K562 (cell line): Measurements from ENCODE around the gene CLDN14. TPM values are rescaled to one million over a fixed set of nuclear protein-coding genes. Genes with fewer than 3 reads are reported as not detected.

Experiments
- ATAC-seq: fragments of 200-7000 bp; cut with Tn5 transposase; 3 replicates; pipeline ENCODE4 v1.9.1; 2020; ENCODE audit warnings: moderate library complexity
- BruUV-seq: library from RNA; stranded (reverse); fragments of 400-500 nt; replicated peaks from 2 replicates; lab custom pipeline; 2021; lab: Mats Ljungman, UMichigan
- CTCF ChIA-PET: fragments of 300-600 bp; formaldehyde crosslinking; extraction: SDS; loops from one replicate; lab custom pipeline; 2021; ENCODE audit warnings: low intra/inter-chr PET ratio; lab: Yijun Ruan, JAX
- POLR2A ChIA-PET: fragments of 300-600, 350-650 bp; sonication (Branson Sonifier 250); formaldehyde crosslinking; extraction: SDS; loops from one replicate; lab custom pipeline; 2021; ENCODE audit warnings: antibody characterized with exemption, inconsistent platforms; lab: Yijun Ruan, JAX
- DNase-seq, 4 experiments: peaks; one replicate each; pipeline versions ENCODE4 v3.0.0 to v3.0.0-alpha.2; 2011 to 2018; ENCODE audit warnings: low spot score in 3 of 4, mixed read lengths in 3 of 4; ENCODE audit errors: extremely low read depth in 1 of 4
- FAIRE-seq: peaks from 2 replicates; lab custom pipeline; 2011; peaks lifted over from hg19 to GRCh38; lab: Jason Lieb, UNC
- H2AFZ ChIP-seq: 2 replicates; pipeline ENCODE4 v1.6.0; 2011; ENCODE audit warnings: low read depth, low read length, control low read depth, inconsistent platforms
- H3K27ac ChIP-seq: fragments of 200-600 bp; 3 replicates; pipeline ENCODE4 v1.8.0; 2011; ENCODE audit warnings: low read depth, mild to moderate bottlenecking, control low read depth, inconsistent platforms, low read length, moderate library complexity, mixed read lengths; ENCODE audit errors: extremely low read depth
- H3K27me3 ChIP-seq, 2 experiments: fragments of 300-600 bp in 1 of 2; 2 replicates in 1 of 2; 3 replicates in 1 of 2; pipeline versions ENCODE4 v1.6.0 to v1.8.0; 2011; ENCODE audit warnings: inconsistent platforms in 2 of 2, low read length in 2 of 2, mild to moderate bottlenecking in 1 of 2, mixed read lengths in 1 of 2, moderate library complexity in 1 of 2; ENCODE audit not compliant: control insufficient read depth in 2 of 2, insufficient read depth in 2 of 2
- H3K36me3 ChIP-seq: fragments of 300-600 bp; 3 replicates; pipeline ENCODE4 v1.8.0; 2011; ENCODE audit warnings: mild to moderate bottlenecking, low read length, inconsistent platforms; ENCODE audit not compliant: control insufficient read depth, insufficient read depth
- H3K4me1 ChIP-seq, 2 experiments: fragments of 200-600 bp in 1 of 2; replicated peaks in 1 of 2; 2 replicates in 1 of 2; 3 replicates in 1 of 2; pipeline versions ENCODE4 v1.5.1 to v1.8.0; 2011; ENCODE audit warnings: inconsistent platforms in 2 of 2, low read length in 2 of 2, mild to moderate bottlenecking in 1 of 2, mixed read lengths in 1 of 2, moderate library complexity in 1 of 2; ENCODE audit not compliant: control insufficient read depth in 2 of 2, insufficient read depth in 2 of 2
- H3K4me2 ChIP-seq: 2 replicates; pipeline ENCODE4 v1.6.1; 2011; ENCODE audit warnings: low read length, control low read depth, inconsistent platforms, mixed read lengths; ENCODE audit not compliant: insufficient read depth
- H3K4me3 ChIP-seq: fragments of 200-600 bp; sonication (generic), shearing (Covaris generic); 2 replicates; pipeline ENCODE4 v1.5.1; 2016; ENCODE audit warnings: control low read depth, inconsistent platforms
- H3K79me2 ChIP-seq: fragments of 200-600 bp; 3 replicates; pipeline ENCODE4 v1.8.0; 2011; ENCODE audit warnings: low read length, inconsistent platforms; ENCODE audit not compliant: control insufficient read depth, insufficient read depth
- H3K9ac ChIP-seq, 2 experiments: 2 replicates each; pipeline versions ENCODE4 v1.6.0 to v1.6.1; 2011; ENCODE audit warnings: low read depth in 2 of 2, low read length in 2 of 2, control low read depth in 1 of 2, inconsistent platforms in 1 of 2, mild to moderate bottlenecking in 1 of 2, mixed read lengths in 1 of 2; ENCODE audit not compliant: insufficient read depth in 1 of 2
- H3K9me1 ChIP-seq: one replicate; pipeline ENCODE4 v1.6.0; 2011; ENCODE audit warnings: inconsistent platforms, mild to moderate bottlenecking, low read length, moderate library complexity; ENCODE audit not compliant: control insufficient read depth, insufficient read depth
- H3K9me3 ChIP-seq: replicated peaks from 2 replicates; pipeline ENCODE4 v1.5.1; 2011; ENCODE audit warnings: low read depth, low read length, inconsistent platforms; ENCODE audit not compliant: control insufficient read depth, insufficient read depth
- H4K20me1 ChIP-seq: replicated peaks from 2 replicates; pipeline ENCODE4 v1.6.1; 2011; ENCODE audit warnings: low read length, inconsistent platforms, mixed read lengths; ENCODE audit not compliant: control insufficient read depth, insufficient read depth
- ADNP ChIP-seq: fragments of 200-800 bp; sonication (Bioruptor generic); IDR thresholded peaks from 2 replicates; pipeline ENCODE4 v1.6.1; 2016; ENCODE audit warnings: missing genetic modification characterization, missing compliant biosample characterization
- CHD2 ChIP-seq: IDR thresholded peaks from 2 replicates; pipeline ENCODE4 v1.6.1; 2011; ENCODE audit warnings: low read depth, low read length
- DMBX1 ChIP-seq: fragments of 250-450 bp; sonication (Bioruptor Pico); IDR thresholded peaks from 2 replicates; pipeline ENCODE4 v1.8.0; 2022; ENCODE audit warnings: inconsistent platforms, mild to moderate bottlenecking, moderate library complexity, borderline replicate concordance
- JUN ChIP-seq, 2 experiments: sonication (generic) in 1 of 2; formaldehyde crosslinking in 1 of 2; IDR thresholded peaks; 2 replicates each; pipeline versions ENCODE4 v1.6.1 to v1.8.0; 2012 to 2022; ENCODE audit warnings: borderline replicate concordance in 2 of 2, mild to moderate bottlenecking in 2 of 2, improper control_type of control experiment in 1 of 2, low read depth in 1 of 2, low read length in 1 of 2, missing genetic modification reagents in 1 of 2
- STAT5A ChIP-seq: IDR thresholded peaks from 2 replicates; pipeline ENCODE4 v1.6.1; 2012; ENCODE audit warnings: low read length, inconsistent platforms, borderline replicate concordance
- TCF7L2 ChIP-seq: fragments of 150-350 bp; IDR thresholded peaks from 2 replicates; pipeline ENCODE4 v1.6.1; 2016; ENCODE audit warnings: low read depth, mild to moderate bottlenecking, low read length, moderate library complexity
- ZNF316 ChIP-seq: fragments of 450-650 bp; IDR thresholded peaks from 2 replicates; pipeline ENCODE4 v1.6.1; 2016
- ZNF551 ChIP-seq: fragments of 250-450 bp; sonication (Bioruptor Pico); IDR thresholded peaks from 2 replicates; pipeline ENCODE4 v1.5.0; 2021; ENCODE audit warnings: mild to moderate bottlenecking, moderate library complexity
- WGBS: fragments of 100-300 bp; shearing (Covaris generic); methylation state at CpG from one replicate; pipeline ENCODE4 v1.1.6; 2016; ENCODE audit warnings: low coverage, mixed read lengths; ENCODE audit not compliant: insufficient coverage; ENCODE audit errors: missing lambda C conversion rate; 5-methylcytosine and 5-hydroxymethylcytosine counted together
- in situ Hi-C: fragments of 300-500 bp; cut with MboI; formaldehyde crosslinking; loops from 4 replicates; pipeline ENCODE4 v1.15.0; 2018; ENCODE audit warnings: inconsistent platforms, mixed read lengths
- intact Hi-C: fragments of 100-400 bp; cut with micrococcal nuclease; formaldehyde crosslinking; loops from 2 replicates; pipeline ENCODE4 v1.14.2; 2022
- polyA plus RNA-seq, 8 experiments: library from polyadenylated mRNA; depleted of rRNA in 4 of 8; stranded (reverse) in 5 of 8; unstranded in 3 of 8; fragments of >200 nt; fragmentation: Nextera tagmentation in 2 of 8; fragmentation: Illumina TruSeq in 1 of 8; extraction: Ambion mirVana in 2 of 8; extraction: Trizol in 1 of 8; gene quantifications; 2 replicates each; pipeline versions ENCODE4 v1.2.1 to v1.2.3, GENCODE V29; 2011 to 2014; ENCODE audit warnings: inconsistent platforms in 1 of 8, missing spikeins in 1 of 8
- total RNA-seq, 7 experiments: library from RNA; depleted of rRNA in 6 of 7; stranded (reverse); fragments of >200 nt in 6 of 7; fragmentation: Illumina TruSeq in 2 of 7; extraction: Trizol in 2 of 7; gene quantifications; 2 replicates each; pipeline versions ENCODE4 v1.2.1 to v1.2.3, GENCODE V29; 2011 to 2021; ENCODE audit warnings: low replicate concordance in 1 of 7
- TF ChIP-seq, protein P1 (sequence below): fragments of 150-350 bp; conservative IDR thresholded peaks from 2 replicates; pipeline ENCODE4 v1.6.1; 2014; ENCODE audit warnings: low read length
- TF ChIP-seq, protein P2 (sequence below): fragments of 450-650 bp; formaldehyde crosslinking; IDR thresholded peaks from 2 replicates; pipeline ENCODE4 v1.4.0; 2022; ENCODE audit warnings: mild to moderate bottlenecking, moderate library complexity
- TF ChIP-seq, protein P3 (sequence below): fragments of 250-450 bp; sonication (Bioruptor Pico); IDR thresholded peaks from 2 replicates; pipeline ENCODE4 v1.8.0; 2022; ENCODE audit warnings: inconsistent platforms, mild to moderate bottlenecking, moderate library complexity, borderline replicate concordance
- TF ChIP-seq, protein P4 (sequence below): fragments of 250-450 bp; sonication (Bioruptor Pico); IDR thresholded peaks from 2 replicates; pipeline ENCODE4 v1.9.0; 2021; ENCODE audit warnings: mild to moderate bottlenecking, inconsistent platforms
- TF ChIP-seq, protein P5 (sequence below): fragments of 250-450 bp; sonication (Bioruptor Pico); IDR thresholded peaks from 2 replicates; pipeline ENCODE4 v1.8.0; 2021; ENCODE audit warnings: moderate library complexity, mild to moderate bottlenecking, inconsistent platforms

CLDN14 gene
- total and polyA plus RNA-seq, 9 of the 15 experiments (the other 6 are each of a cell fraction or from before 2014, with no cell fraction given) = not detected

DNA sequence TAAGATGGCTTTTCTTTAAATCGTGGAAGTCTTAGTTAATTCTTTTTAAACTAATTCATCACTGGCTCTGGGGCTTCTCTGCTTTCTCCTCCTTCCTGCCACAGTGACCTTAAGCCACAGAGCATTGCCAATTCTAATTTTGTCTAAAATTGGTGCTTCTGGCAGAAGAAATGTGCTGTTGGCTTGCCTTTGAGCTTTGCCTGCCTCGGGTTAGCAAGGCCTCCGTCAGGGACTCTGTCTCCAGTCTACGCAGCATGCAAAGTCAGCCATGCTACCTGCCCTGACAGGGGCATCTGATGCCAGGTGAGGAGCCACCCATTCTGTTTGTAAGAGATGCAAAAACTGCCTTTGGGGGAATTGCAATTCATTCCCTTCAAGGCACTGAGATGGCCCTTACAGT, 25.2 kb downstream of the CLDN14 start:
- no peak overlapping the region for H3K4me2 ChIP-seq
- no peak for ATAC-seq
- no peaks in the 10 kb centered on the region for H3K79me2 ChIP-seq
- no peak overlapping the region for H3K4me3 ChIP-seq
- no peak overlapping the region for H2AFZ ChIP-seq
- in situ Hi-C loops = no loop called here
- CTCF ChIA-PET = no interaction called here
- H4K20me1 ChIP-seq = 0 out of 2 replicates have a peak, but pooled peaks cover 7% of the 10 kb centered on the region
- DNase-seq = no peak
- H3K36me3 ChIP-seq = no peaks in the 10 kb centered on the region
- no peaks in the 10 kb centered on the region for H3K9me1 ChIP-seq
- no peaks in the 10 kb centered on the region for H3K4me1 ChIP-seq
- H3K27me3 ChIP-seq = peaks cover 26 to 71% of the 10 kb centered on the region in 2 experiments
- H3K27ac ChIP-seq = no peak overlapping the region
- no TSS peak for BruUV-seq
- 3% methylated on average over 4 of the region's 4 CpGs for WGBS
- TF ChIP-seq CHD2 = no peak
- TF ChIP-seq ZNF316 = no peak
- TF ChIP-seq TCF7L2 = no peak
- TF ChIP-seq, protein P1, sequence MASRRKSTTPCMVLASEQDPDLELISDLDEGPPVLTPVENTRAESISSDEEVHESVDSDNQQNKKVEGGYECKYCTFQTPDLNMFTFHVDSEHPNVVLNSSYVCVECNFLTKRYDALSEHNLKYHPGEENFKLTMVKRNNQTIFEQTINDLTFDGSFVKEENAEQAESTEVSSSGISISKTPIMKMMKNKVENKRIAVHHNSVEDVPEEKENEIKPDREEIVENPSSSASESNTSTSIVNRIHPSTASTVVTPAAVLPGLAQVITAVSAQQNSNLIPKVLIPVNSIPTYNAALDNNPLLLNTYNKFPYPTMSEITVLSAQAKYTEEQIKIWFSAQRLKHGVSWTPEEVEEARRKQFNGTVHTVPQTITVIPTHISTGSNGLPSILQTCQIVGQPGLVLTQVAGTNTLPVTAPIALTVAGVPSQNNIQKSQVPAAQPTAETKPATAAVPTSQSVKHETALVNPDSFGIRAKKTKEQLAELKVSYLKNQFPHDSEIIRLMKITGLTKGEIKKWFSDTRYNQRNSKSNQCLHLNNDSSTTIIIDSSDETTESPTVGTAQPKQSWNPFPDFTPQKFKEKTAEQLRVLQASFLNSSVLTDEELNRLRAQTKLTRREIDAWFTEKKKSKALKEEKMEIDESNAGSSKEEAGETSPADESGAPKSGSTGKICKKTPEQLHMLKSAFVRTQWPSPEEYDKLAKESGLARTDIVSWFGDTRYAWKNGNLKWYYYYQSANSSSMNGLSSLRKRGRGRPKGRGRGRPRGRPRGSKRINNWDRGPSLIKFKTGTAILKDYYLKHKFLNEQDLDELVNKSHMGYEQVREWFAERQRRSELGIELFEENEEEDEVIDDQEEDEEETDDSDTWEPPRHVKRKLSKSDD = no peak
- TF ChIP-seq, protein P2, sequence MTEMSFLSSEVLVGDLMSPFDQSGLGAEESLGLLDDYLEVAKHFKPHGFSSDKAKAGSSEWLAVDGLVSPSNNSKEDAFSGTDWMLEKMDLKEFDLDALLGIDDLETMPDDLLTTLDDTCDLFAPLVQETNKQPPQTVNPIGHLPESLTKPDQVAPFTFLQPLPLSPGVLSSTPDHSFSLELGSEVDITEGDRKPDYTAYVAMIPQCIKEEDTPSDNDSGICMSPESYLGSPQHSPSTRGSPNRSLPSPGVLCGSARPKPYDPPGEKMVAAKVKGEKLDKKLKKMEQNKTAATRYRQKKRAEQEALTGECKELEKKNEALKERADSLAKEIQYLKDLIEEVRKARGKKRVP (CRISPR knock-in tag) = no peak
- TF ChIP-seq STAT5A = no peak
- TF ChIP-seq, protein P3, sequence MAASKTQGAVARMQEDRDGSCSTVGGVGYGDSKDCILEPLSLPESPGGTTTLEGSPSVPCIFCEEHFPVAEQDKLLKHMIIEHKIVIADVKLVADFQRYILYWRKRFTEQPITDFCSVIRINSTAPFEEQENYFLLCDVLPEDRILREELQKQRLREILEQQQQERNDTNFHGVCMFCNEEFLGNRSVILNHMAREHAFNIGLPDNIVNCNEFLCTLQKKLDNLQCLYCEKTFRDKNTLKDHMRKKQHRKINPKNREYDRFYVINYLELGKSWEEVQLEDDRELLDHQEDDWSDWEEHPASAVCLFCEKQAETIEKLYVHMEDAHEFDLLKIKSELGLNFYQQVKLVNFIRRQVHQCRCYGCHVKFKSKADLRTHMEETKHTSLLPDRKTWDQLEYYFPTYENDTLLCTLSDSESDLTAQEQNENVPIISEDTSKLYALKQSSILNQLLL (CRISPR knock-in tag) = no peak
- no peak for TF ChIP-seq ZNF551
- TF ChIP-seq, protein P4, sequence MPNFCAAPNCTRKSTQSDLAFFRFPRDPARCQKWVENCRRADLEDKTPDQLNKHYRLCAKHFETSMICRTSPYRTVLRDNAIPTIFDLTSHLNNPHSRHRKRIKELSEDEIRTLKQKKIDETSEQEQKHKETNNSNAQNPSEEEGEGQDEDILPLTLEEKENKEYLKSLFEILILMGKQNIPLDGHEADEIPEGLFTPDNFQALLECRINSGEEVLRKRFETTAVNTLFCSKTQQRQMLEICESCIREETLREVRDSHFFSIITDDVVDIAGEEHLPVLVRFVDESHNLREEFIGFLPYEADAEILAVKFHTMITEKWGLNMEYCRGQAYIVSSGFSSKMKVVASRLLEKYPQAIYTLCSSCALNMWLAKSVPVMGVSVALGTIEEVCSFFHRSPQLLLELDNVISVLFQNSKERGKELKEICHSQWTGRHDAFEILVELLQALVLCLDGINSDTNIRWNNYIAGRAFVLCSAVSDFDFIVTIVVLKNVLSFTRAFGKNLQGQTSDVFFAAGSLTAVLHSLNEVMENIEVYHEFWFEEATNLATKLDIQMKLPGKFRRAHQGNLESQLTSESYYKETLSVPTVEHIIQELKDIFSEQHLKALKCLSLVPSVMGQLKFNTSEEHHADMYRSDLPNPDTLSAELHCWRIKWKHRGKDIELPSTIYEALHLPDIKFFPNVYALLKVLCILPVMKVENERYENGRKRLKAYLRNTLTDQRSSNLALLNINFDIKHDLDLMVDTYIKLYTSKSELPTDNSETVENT = no peak
- no peak for TF ChIP-seq ADNP
- no peak for TF ChIP-seq JUN (IDR thresholded peaks at IDR 0.05; ENCODE audit: borderline replicate concordance, low read depth, low read length)
- TF ChIP-seq JUN (CRISPR knock-in tag; IDR thresholded peaks at IDR 0.05; ENCODE audit: borderline replicate concordance) = no peak
- no peak for TF ChIP-seq DMBX1 (CRISPR knock-in tag)
- TF ChIP-seq, protein P5, sequence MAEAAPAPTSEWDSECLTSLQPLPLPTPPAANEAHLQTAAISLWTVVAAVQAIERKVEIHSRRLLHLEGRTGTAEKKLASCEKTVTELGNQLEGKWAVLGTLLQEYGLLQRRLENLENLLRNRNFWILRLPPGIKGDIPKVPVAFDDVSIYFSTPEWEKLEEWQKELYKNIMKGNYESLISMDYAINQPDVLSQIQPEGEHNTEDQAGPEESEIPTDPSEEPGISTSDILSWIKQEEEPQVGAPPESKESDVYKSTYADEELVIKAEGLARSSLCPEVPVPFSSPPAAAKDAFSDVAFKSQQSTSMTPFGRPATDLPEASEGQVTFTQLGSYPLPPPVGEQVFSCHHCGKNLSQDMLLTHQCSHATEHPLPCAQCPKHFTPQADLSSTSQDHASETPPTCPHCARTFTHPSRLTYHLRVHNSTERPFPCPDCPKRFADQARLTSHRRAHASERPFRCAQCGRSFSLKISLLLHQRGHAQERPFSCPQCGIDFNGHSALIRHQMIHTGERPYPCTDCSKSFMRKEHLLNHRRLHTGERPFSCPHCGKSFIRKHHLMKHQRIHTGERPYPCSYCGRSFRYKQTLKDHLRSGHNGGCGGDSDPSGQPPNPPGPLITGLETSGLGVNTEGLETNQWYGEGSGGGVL = no peak
- TF ChIP-seq, all 486 proteins: peak for 0
- no peak for FAIRE-seq
- Histone ChIP-seq H3K9me3 (no peaks in the 10 kb centered on the region), H3K9ac (no peak overlapping the region)
- intact Hi-C loops = no loop called here
- POLR2A ChIA-PET = interaction anchor here (0.6 to 1.2 kb wide), 3 partner anchors 11 to 39 kb away, joined by 3 read pairs; no protein-coding TSS in a partner anchor
